HCT116 (cell line): Measurements from ENCODE around the gene PRMT3.

Experiments used
- EGR1 ChIP-seq: IDR thresholded peaks from 2 replicates; pipeline ENCODE4 v1.6.1; 2012; ENCODE audit warnings: low read depth
- POLR2A ChIP-seq: IDR thresholded peaks from 2 replicates; pipeline ENCODE4 v1.7.0; 2011; ENCODE audit warnings: borderline replicate concordance; ENCODE audit not compliant: insufficient read depth, insufficient read length; ENCODE audit errors: extremely low read depth
- POLR2AphosphoS5 ChIP-seq: IDR thresholded peaks from 2 replicates; pipeline ENCODE4 v1.6.1; 2011; ENCODE audit warnings: mild to moderate bottlenecking, low read depth, low read length, moderate library complexity
- YY1 ChIP-seq: IDR thresholded peaks from 2 replicates; pipeline ENCODE4 v1.6.1; 2011; ENCODE audit warnings: low read length, low read depth, moderate library complexity, mild to moderate bottlenecking; ENCODE audit not compliant: insufficient replicate concordance; ENCODE audit errors: extremely low read depth
- TF ChIP-seq, protein P1 (sequence below), 3 experiments: fragments of 200-600 bp in 1 of 3; sonication (generic) in 1 of 3; IDR thresholded peaks in 2 of 3; conservative IDR thresholded peaks in 1 of 3; 2 replicates each; pipeline ENCODE4 v1.5.1; 2012 to 2017; ENCODE audit warnings: low read depth in 2 of 3, low read length in 2 of 3, antibody characterized with exemption in 1 of 3, borderline replicate concordance in 1 of 3, control low read depth in 1 of 3, mild to moderate bottlenecking in 1 of 3, mixed read lengths in 1 of 3, mixed run types in 1 of 3, moderate library complexity in 1 of 3; ENCODE audit not compliant: insufficient read depth in 1 of 3

GRCh38 chr11:20406484-20406883, 19.0 kb downstream of the PRMT3 start:
- TF ChIP-seq, protein P1, sequence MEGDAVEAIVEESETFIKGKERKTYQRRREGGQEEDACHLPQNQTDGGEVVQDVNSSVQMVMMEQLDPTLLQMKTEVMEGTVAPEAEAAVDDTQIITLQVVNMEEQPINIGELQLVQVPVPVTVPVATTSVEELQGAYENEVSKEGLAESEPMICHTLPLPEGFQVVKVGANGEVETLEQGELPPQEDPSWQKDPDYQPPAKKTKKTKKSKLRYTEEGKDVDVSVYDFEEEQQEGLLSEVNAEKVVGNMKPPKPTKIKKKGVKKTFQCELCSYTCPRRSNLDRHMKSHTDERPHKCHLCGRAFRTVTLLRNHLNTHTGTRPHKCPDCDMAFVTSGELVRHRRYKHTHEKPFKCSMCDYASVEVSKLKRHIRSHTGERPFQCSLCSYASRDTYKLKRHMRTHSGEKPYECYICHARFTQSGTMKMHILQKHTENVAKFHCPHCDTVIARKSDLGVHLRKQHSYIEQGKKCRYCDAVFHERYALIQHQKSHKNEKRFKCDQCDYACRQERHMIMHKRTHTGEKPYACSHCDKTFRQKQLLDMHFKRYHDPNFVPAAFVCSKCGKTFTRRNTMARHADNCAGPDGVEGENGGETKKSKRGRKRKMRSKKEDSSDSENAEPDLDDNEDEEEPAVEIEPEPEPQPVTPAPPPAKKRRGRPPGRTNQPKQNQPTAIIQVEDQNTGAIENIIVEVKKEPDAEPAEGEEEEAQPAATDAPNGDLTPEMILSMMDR (IDR thresholded peaks at IDR 0.05 in 2 of 3, conservative IDR thresholded peaks at IDR 0.05 in 1 of 3; ENCODE audit: borderline replicate concordance in 1 of 3, insufficient read depth in 1 of 3, low read depth in 2 of 3, low read length in 2 of 3), result no peak
- TF ChIP-seq YY1 (no peak), POLR2AphosphoS5 (no peak), POLR2A (no peak), EGR1 (no peak)
